ENCODE data around the gene DRG2.

DRG2 gene

GRCh38 chr17:18087610-18088491, at the start of gene DRG2:
Gene DRG2 (plus strand): TSS chr17:18087948. CDS start chr17:18088024, 76 bp downstream.
- peak; percentile 93 to 94 for DNase-seq

- peak; percentile 26 to 32 for DNase-seq
These were observed 49.4 kb upstream of the DRG2 start for GRCh38 chr17:18038149-18038850.

- DNase-seq: peak; percentile 99 to 100
These were observed 48.8 kb upstream of the DRG2 start, which contains the start of the genes ATPAF2 and GID4 for GRCh38 chr17:18038861-18039534. Gene ATPAF2 (minus strand): TSS chr17:18039168. CDS start chr17:18039013, 155 bp downstream. Gene GID4 (plus strand): TSS chr17:18039408. CDS start chr17:18039465, 57 bp downstream.

GRCh38 chr17:18039535-18040260, 48.0 kb upstream of the DRG2 start:
- peak; percentile 5 to 35 for DNase-seq

- DNase-seq: no peak
These were observed 47.4 kb upstream of the DRG2 start for GRCh38 chr17:18040261-18040858.

- DNase-seq: no peak
These were observed 46.0 kb upstream of the DRG2 start for GRCh38 chr17:18041776-18042175.

GRCh38 chr17:18042983-18043382, 44.8 kb upstream of the DRG2 start:
- DNase-seq: no peak

GRCh38 chr17:18043491-18043890, 44.3 kb upstream of the DRG2 start:
- DNase-seq: no peak

- no peak for DNase-seq
These were observed 43.1 kb upstream of the DRG2 start for GRCh38 chr17:18044609-18045008.

GRCh38 chr17:18045691-18046350, 41.9 kb upstream of the DRG2 start:
- no peak for DNase-seq

GRCh38 chr17:18055597-18055996, 32.2 kb upstream of the DRG2 start:
- DNase-seq: no peak

- no peak for DNase-seq
These were observed 31.5 kb upstream of the DRG2 start for GRCh38 chr17:18056214-18056613.

GRCh38 chr17:18059283-18059682, 28.5 kb upstream of the DRG2 start:
- no peak for DNase-seq

GRCh38 chr17:18064053-18064452, 23.7 kb upstream of the DRG2 start:
- no peak for DNase-seq

GRCh38 chr17:18065546-18065945, 22.2 kb upstream of the DRG2 start:
- DNase-seq: no peak

GRCh38 chr17:18066866-18067265, 20.9 kb upstream of the DRG2 start:
- DNase-seq: no peak

GRCh38 chr17:18069101-18069500, 18.6 kb upstream of the DRG2 start:
- no peak for DNase-seq

- DNase-seq: no peak
These were observed 16.8 kb upstream of the DRG2 start for GRCh38 chr17:18070861-18071340.

GRCh38 chr17:18071751-18072150, 16.0 kb upstream of the DRG2 start:
- DNase-seq: no peak

- no peak for DNase-seq
These were observed 13.0 kb upstream of the DRG2 start for GRCh38 chr17:18074566-18075272.

- DNase-seq: no peak
These were observed 10.8 kb upstream of the DRG2 start for GRCh38 chr17:18076936-18077335.

All from activated CD4-positive, alpha-beta T cell treated with anti-CD3 and anti-CD28 coated beads, Interleukin-2, amount 50 U/mL, for 48 hours (primary cell).